Muscle layer of colon (tissue), 2 donors: ENCODE measurements around the gene PIGR.

Experiments used
- H3K27ac ChIP-seq: one replicate; pipeline ENCODE4 v1.7.0; 2013; ENCODE audit warnings: low read depth, mild to moderate bottlenecking, low read length, moderate library complexity
- H3K27me3 ChIP-seq, 2 donors: one replicate each; pipeline ENCODE4 v1.7.0; 2013; ENCODE audit warnings: low read length in 2 of 2, mild to moderate bottlenecking in 2 of 2; ENCODE audit not compliant: insufficient read depth in 2 of 2, control insufficient read depth in 1 of 2
- H3K36me3 ChIP-seq: one replicate; pipeline ENCODE4 v1.7.0; 2013; ENCODE audit warnings: mild to moderate bottlenecking, low read length; ENCODE audit not compliant: insufficient read depth
- H3K4me1 ChIP-seq: one replicate; pipeline ENCODE4 v1.7.0; 2013; ENCODE audit warnings: mild to moderate bottlenecking, low read length; ENCODE audit not compliant: insufficient read depth
- H3K4me3 ChIP-seq, 2 donors: one replicate each; pipeline ENCODE4 v1.7.0; 2013; ENCODE audit warnings: low read length in 2 of 2, low read depth in 1 of 2, mild to moderate bottlenecking in 1 of 2, moderate library complexity in 1 of 2
- H3K9ac ChIP-seq: one replicate; pipeline ENCODE4 v1.7.0; 2013; ENCODE audit warnings: low read length
- H3K9me3 ChIP-seq: one replicate; pipeline ENCODE4 v1.7.0; 2013; ENCODE audit warnings: mild to moderate bottlenecking, low read length
- donor health status: abdominal sarcoma.
- donor health status: Adenocarcinoma of cecum.

The PIGR gene

GRCh38 chr1:206916000-206916709 lies 30.1 kb downstream of the PIGR start:
- Histone ChIP-seq H3K27ac (no peak overlapping the region), H3K36me3 (no peaks in the 10 kb centered on the region), H3K9me3 (no peaks in the 10 kb centered on the region), H3K4me3 (no peak overlapping the region), H3K9ac (no peak overlapping the region), H3K4me1 (no peaks in the 10 kb centered on the region), H3K27me3 (no peaks in the 10 kb centered on the region)

- Histone ChIP-seq H3K4me1 (no peaks in the 10 kb centered on the region), H3K27ac (no peak overlapping the region), H3K27me3 (peaks cover under 1 to 3% of the 10 kb centered on the region in 2 donors), H3K9ac (no peak overlapping the region), H3K9me3 (no peaks in the 10 kb centered on the region), H3K36me3 (no peaks in the 10 kb centered on the region), H3K4me3 (no peak overlapping the region)
Observed at GRCh38 chr1:206915030-206915735, 31.1 kb downstream of the PIGR start.

GRCh38 chr1:206913766-206914537 lies 32.3 kb downstream of the PIGR start:
- Histone ChIP-seq H3K4me3 (no peak overlapping the region), H3K27me3 (peaks cover 6 to 13% of the 10 kb centered on the region in 2 donors), H3K9me3 (no peaks in the 10 kb centered on the region), H3K4me1 (no peaks in the 10 kb centered on the region), H3K36me3 (no peaks in the 10 kb centered on the region), H3K27ac (no peak overlapping the region), H3K9ac (no peak overlapping the region)

- H3K36me3 ChIP-seq = no peaks in the 10 kb centered on the region
- no peaks in the 10 kb centered on the region for H3K4me1 ChIP-seq
- H3K27ac ChIP-seq = no peak overlapping the region
- no peak overlapping the region for H3K9ac ChIP-seq
- no peaks in the 10 kb centered on the region for H3K9me3 ChIP-seq
- H3K4me3 ChIP-seq = no peak overlapping the region
- H3K27me3 ChIP-seq = peaks cover 6 to 15% of the 10 kb centered on the region in 2 donors
Observed at GRCh38 chr1:206912445-206913095, 33.7 kb downstream of the PIGR start.

GRCh38 chr1:206911064-206911663 lies 35.1 kb downstream of the PIGR start:
- Histone ChIP-seq H3K27me3 (peaks cover 6 to 15% of the 10 kb centered on the region in 2 donors), H3K27ac (no peak overlapping the region), H3K9me3 (no peaks in the 10 kb centered on the region), H3K4me3 (no peak overlapping the region), H3K36me3 (no peaks in the 10 kb centered on the region), H3K9ac (no peak overlapping the region), H3K4me1 (no peaks in the 10 kb centered on the region)

- Histone ChIP-seq H3K27me3 (peaks cover 6 to 15% of the 10 kb centered on the region in 2 donors), H3K27ac (no peak overlapping the region), H3K36me3 (no peaks in the 10 kb centered on the region), H3K9me3 (no peaks in the 10 kb centered on the region), H3K4me3 (peak overlapping the region; percentile 39 to 50), H3K4me1 (no peaks in the 10 kb centered on the region), H3K9ac (no peak overlapping the region)
Observed at GRCh38 chr1:206909883-206910318, 36.4 kb downstream of the PIGR start.

- no peaks in the 10 kb centered on the region for H3K9me3 ChIP-seq
- peak overlapping the region; percentile 39 to 50 for H3K4me3 ChIP-seq
- no peaks in the 10 kb centered on the region for H3K36me3 ChIP-seq
- no peaks in the 10 kb centered on the region for H3K4me1 ChIP-seq
- peaks cover 6 to 15% of the 10 kb centered on the region in 2 donors for H3K27me3 ChIP-seq
- H3K27ac ChIP-seq = no peak overlapping the region
- no peak overlapping the region for H3K9ac ChIP-seq
Observed at GRCh38 chr1:206909161-206909882, 36.9 kb downstream of the PIGR start.

- H3K9ac ChIP-seq = no peak overlapping the region
- no peaks in the 10 kb centered on the region for H3K36me3 ChIP-seq
- H3K27ac ChIP-seq = no peak overlapping the region
- no peaks in the 10 kb centered on the region for H3K4me1 ChIP-seq
- no peak overlapping the region for H3K4me3 ChIP-seq
- H3K27me3 ChIP-seq = peaks cover 6 to 15% of the 10 kb centered on the region in 2 donors
- H3K9me3 ChIP-seq = no peaks in the 10 kb centered on the region
Observed at GRCh38 chr1:206908038-206908437, 38.2 kb downstream of the PIGR start.

GRCh38 chr1:206907304-206907991 lies 38.8 kb downstream of the PIGR start:
- peaks cover 6 to 15% of the 10 kb centered on the region in 2 donors for H3K27me3 ChIP-seq
- H3K9me3 ChIP-seq = no peaks in the 10 kb centered on the region
- no peak overlapping the region for H3K9ac ChIP-seq
- H3K36me3 ChIP-seq = no peaks in the 10 kb centered on the region
- no peaks in the 10 kb centered on the region for H3K4me1 ChIP-seq
- H3K4me3 ChIP-seq = no peak overlapping the region
- no peak overlapping the region for H3K27ac ChIP-seq
